GM23248 (cell line): ENCODE results near the gene KRTAP5-6. TPM values are rescaled to one million over a fixed set of nuclear protein-coding genes. Genes with fewer than 3 reads are reported as not detected.
"Not testable (repeated sequence)": the region's sequence is repeated elsewhere in the genome, so short reads cannot be mapped to it uniquely, and the experiment has no call there.

Source experiments
- DNase-seq: peaks from one replicate; pipeline ENCODE4 v3.0.0-alpha.2; 2015
- H2AFZ ChIP-seq: fragments of 200-600 bp; sonication (generic); 2 replicates; pipeline ENCODE4 v1.6.1; 2016; ENCODE audit warnings: antibody characterized with exemption
- H3F3A ChIP-seq: fragments of 200-600 bp; sonication (generic); 2 replicates; pipeline ENCODE4 v1.6.1; 2016; ENCODE audit warnings: mild to moderate bottlenecking, antibody characterized with exemption, mixed run types; ENCODE audit not compliant: insufficient read depth
- H3K27ac ChIP-seq: fragments of 200-600 bp; sonication (generic); 2 replicates; pipeline ENCODE4 v1.5.1; 2016; ENCODE audit warnings: mild to moderate bottlenecking
- H3K27me3 ChIP-seq: fragments of 200-600 bp; sonication (generic); replicated peaks from 2 replicates; pipeline ENCODE4 v1.6.1; 2016; ENCODE audit warnings: mild to moderate bottlenecking; ENCODE audit not compliant: insufficient read depth
- H3K36me3 ChIP-seq: fragments of 200-600 bp; sonication (generic); 2 replicates; pipeline ENCODE4 v1.6.1; 2016; ENCODE audit warnings: low read depth, mild to moderate bottlenecking
- H3K4me1 ChIP-seq: fragments of 200-600 bp; sonication (generic); 2 replicates; pipeline ENCODE4 v1.6.1; 2016; ENCODE audit warnings: mild to moderate bottlenecking; ENCODE audit not compliant: insufficient read depth
- H3K4me2 ChIP-seq: fragments of 200-600 bp; sonication (generic); one replicate; pipeline ENCODE4 v1.6.1; 2016; ENCODE audit warnings: mild to moderate bottlenecking; ENCODE audit not compliant: unreplicated experiment
- H3K4me3 ChIP-seq: fragments of 200-600 bp; sonication (generic); 2 replicates; pipeline ENCODE4 v1.5.1; 2016; ENCODE audit warnings: mild to moderate bottlenecking
- H3K79me2 ChIP-seq: fragments of 200-600 bp; sonication (generic); 2 replicates; pipeline ENCODE4 v1.6.1; 2016; ENCODE audit warnings: mild to moderate bottlenecking; ENCODE audit not compliant: insufficient read depth
- H3K9ac ChIP-seq: fragments of 200-600 bp; sonication (generic); 2 replicates; pipeline ENCODE4 v1.6.1; 2016; ENCODE audit warnings: mild to moderate bottlenecking
- H3K9me2 ChIP-seq: fragments of 200-600 bp; sonication (generic); 2 replicates; pipeline ENCODE4 v1.6.1; 2016; ENCODE audit warnings: mixed run types, mild to moderate bottlenecking, moderate library complexity; ENCODE audit not compliant: insufficient read depth
- H3K9me3 ChIP-seq: fragments of 200-600 bp; sonication (generic); one replicate; pipeline ENCODE4 v1.6.1; 2017; ENCODE audit warnings: low read depth
- H4K20me1 ChIP-seq: fragments of 200-600 bp; sonication (generic); 2 replicates; pipeline ENCODE4 v1.6.0; 2016; ENCODE audit not compliant: insufficient read depth
- EZH2 ChIP-seq: fragments of 200-600 bp; sonication (generic); IDR thresholded peaks from 2 replicates; pipeline ENCODE4 v1.6.1; 2018; ENCODE audit warnings: antibody characterized with exemption, mild to moderate bottlenecking; ENCODE audit not compliant: insufficient read depth, poor library complexity, severe bottlenecking
- EZH2phosphoT487 ChIP-seq: fragments of 200-600 bp; sonication (generic); IDR thresholded peaks from 2 replicates; pipeline ENCODE4 v1.6.1; 2018; ENCODE audit warnings: antibody characterized with exemption, moderate library complexity, mild to moderate bottlenecking, low read depth; ENCODE audit not compliant: insufficient read depth
- WGBS, 2 experiments: methylation state at CpG; one replicate each; pipeline ENCODE4 v1.1.6; 2015 to 2017; ENCODE audit warnings: low lambda C conversion rate in 2 of 2, low coverage in 1 of 2; ENCODE audit errors: missing lambda C conversion rate in 2 of 2; 5-methylcytosine and 5-hydroxymethylcytosine counted together
- in situ Hi-C: fragments of 300-500 bp; cut with MboI; formaldehyde crosslinking; loops from 2 replicates; pipeline ENCODE4 v1.15.0; 2020
- polyA plus RNA-seq: library from polyadenylated mRNA; unstranded; fragments of >200 nt; fragmentation: Nextera tagmentation; extraction: Ambion mirVana; gene quantifications from 2 replicates; pipeline ENCODE4 v1.2.1, GENCODE V29; 2016
- total RNA-seq: library from RNA; depleted of rRNA; stranded (reverse); fragments of >200 nt; shearing (Covaris generic); gene quantifications from 2 replicates; pipeline ENCODE4 v1.2.3, GENCODE V29; 2014

KRTAP5-6 gene
- total and polyA plus RNA-seq, 2 experiments from 2014 or later: not detected

- H3K27me3 ChIP-seq, H2AFZ ChIP-seq, H3K27ac ChIP-seq, H3K9me3 ChIP-seq, H3K36me3 ChIP-seq, H4K20me1 ChIP-seq, H3K4me3 ChIP-seq, H3F3A ChIP-seq, H3K4me1 ChIP-seq, H3K9me2 ChIP-seq, DNase-seq, H3K9ac ChIP-seq, H3K79me2 ChIP-seq, H3K4me2 ChIP-seq: not testable (repeated sequence)
- WGBS, 2 experiments: 47 to 55% methylated on average over 27 to 30 of the region's 32 CpGs
- in situ Hi-C loops: loop anchor here (10.0 kb wide), 1 partner anchor 125 kb away; no protein-coding TSS in a partner anchor
Measured at GRCh38 chr11:1689250-1690166, 7.5 kb upstream of the KRTAP5-6 start.

- Histone ChIP-seq H3K4me3 (no peak overlapping the region), H3K27ac (no peak overlapping the region), H2AFZ (no peak overlapping the region), H3K79me2 (no peaks in the 10 kb centered on the region), H4K20me1 (no peaks in the 10 kb centered on the region), H3K36me3 (no peaks in the 10 kb centered on the region), H3K4me1 (no peaks in the 10 kb centered on the region), H3K27me3 (peaks cover 2% of the 10 kb centered on the region), H3K9me2 (no peaks in the 10 kb centered on the region), H3F3A (no peaks in the 10 kb centered on the region), H3K4me2 (no peak overlapping the region), H3K9me3 (no peaks in the 10 kb centered on the region), H3K9ac (no peak overlapping the region)
- WGBS, 2 experiments: 27 to 34% methylated on average over 10 to 22 of the region's 22 CpGs
- no peak for DNase-seq
- in situ Hi-C loops: loop anchor here (10.0 kb wide), 1 partner anchor 124 kb away; no protein-coding TSS in a partner anchor
- no peak for TF ChIP-seq EZH2
Measured at GRCh38 chr11:1690167-1691025, 6.6 kb upstream of the KRTAP5-6 start.

- H2AFZ ChIP-seq: no peak overlapping the region
- H3K79me2 ChIP-seq: no peaks in the 10 kb centered on the region
- TF ChIP-seq EZH2 (no peak), EZH2phosphoT487 (no peak)
- WGBS, 2 experiments: 43 to 44% methylated on average over 16 of the region's 16 CpGs
- no peaks in the 10 kb centered on the region for H4K20me1 ChIP-seq
- in situ Hi-C loops: loop anchor here (10.0 kb wide), 1 partner anchor 124 kb away; no protein-coding TSS in a partner anchor
- no peaks in the 10 kb centered on the region for H3K9me2 ChIP-seq
- H3K4me1 ChIP-seq: no peaks in the 10 kb centered on the region
- H3F3A ChIP-seq: no peaks in the 10 kb centered on the region
- H3K36me3 ChIP-seq: no peaks in the 10 kb centered on the region
- H3K4me3 ChIP-seq: no peak overlapping the region
- DNase-seq: no peak
- H3K4me2 ChIP-seq: no peak overlapping the region
- no peaks in the 10 kb centered on the region for H3K9me3 ChIP-seq
- peaks cover 10% of the 10 kb centered on the region for H3K27me3 ChIP-seq
- no peak overlapping the region for H3K27ac ChIP-seq
- no peak overlapping the region for H3K9ac ChIP-seq
Measured at GRCh38 chr11:1691026-1691877, 5.7 kb upstream of the KRTAP5-6 start.
